GM19463 (cell line): ENCODE data around the gene ZNF70.
"Not testable (repeated sequence)": the region's sequence is repeated elsewhere in the genome, so short reads cannot be mapped to it uniquely, and the experiment has no call there.

Experiments
- ATAC-seq: cut with Tn5 transposase; IDR thresholded peaks from one replicate; pipeline ENCODE4 v1.9.1; 2021; ENCODE audit warnings: mild to moderate bottlenecking, moderate library complexity; ENCODE audit not compliant: unreplicated experiment

ZNF70 gene

GRCh38 chr22:23760056-23760455 is 9.1 kb upstream of the ZNF70 start:
- no peak for ATAC-seq

GRCh38 chr22:23759566-23759965 is 8.7 kb upstream of the ZNF70 start:
- no peak for ATAC-seq

- no peak for ATAC-seq
These were observed 6.0 kb upstream of the ZNF70 start for GRCh38 chr22:23756891-23757290.

GRCh38 chr22:23755711-23756110 is 4.8 kb upstream of the ZNF70 start:
- no peak for ATAC-seq

GRCh38 chr22:23754980-23755636 is 4.2 kb upstream of the ZNF70 start:
- ATAC-seq: no peak

- ATAC-seq: no peak
These were observed 3.5 kb upstream of the ZNF70 start, which contains the start of gene VPREB3 for GRCh38 chr22:23754220-23754919. Gene VPREB3, minus strand, starts transcription at chr22:23754425. Its CDS starts 62 bp downstream, at chr22:23754363.

- no peak for ATAC-seq
These were observed 2.5 kb upstream of the ZNF70 start for GRCh38 chr22:23753385-23753784.

GRCh38 chr22:23752750-23753149 is 1.8 kb upstream of the ZNF70 start:
- ATAC-seq: no peak

GRCh38 chr22:23752090-23752691 is 1.3 kb upstream of the ZNF70 start:
- ATAC-seq: no peak

GRCh38 chr22:23751441-23751996 is 607 bp upstream of the ZNF70 start:
- no peak for ATAC-seq

GRCh38 chr22:23750367-23750713 is 572 bp downstream of the ZNF70 start:
- no peak for ATAC-seq

GRCh38 chr22:23749841-23750301 is 1.0 kb downstream of the ZNF70 start:
- ATAC-seq: no peak

GRCh38 chr22:23745791-23746190 is 5.1 kb downstream of the ZNF70 start:
- ATAC-seq: no peak

- ATAC-seq: no peak
These were observed 6.4 kb downstream of the ZNF70 start for GRCh38 chr22:23744485-23744884.

GRCh38 chr22:23744001-23744400 is 6.9 kb downstream of the ZNF70 start:
- no peak for ATAC-seq

GRCh38 chr22:23743303-23743705 is 7.6 kb downstream of the ZNF70 start:
- ATAC-seq: no peak

GRCh38 chr22:23742505-23743264 is 8.2 kb downstream of the ZNF70 start:
- ATAC-seq: no peak

GRCh38 chr22:23737696-23738095 is 13.2 kb downstream of the ZNF70 start:
- ATAC-seq: no peak

- not testable (repeated sequence) for ATAC-seq
These were observed 22.8 kb downstream of the ZNF70 start for GRCh38 chr22:23728108-23728507.

GRCh38 chr22:23722724-23723123 is 28.2 kb downstream of the ZNF70 start:
- ATAC-seq: no peak

GRCh38 chr22:23722160-23722559 is 28.8 kb downstream of the ZNF70 start:
- no peak for ATAC-seq
